MM.1S (cell line): ENCODE measurements around the gene CPAMD8.

Source experiments
- DNase-seq: peaks from one replicate; pipeline ENCODE4 v3.0.0-alpha.2; 2015
- H2AFZ ChIP-seq: fragments of 300-600 bp; sonication (generic); 2 replicates; pipeline ENCODE4 v1.6.0; 2016; ENCODE audit warnings: antibody characterized with exemption, low read length
- H3F3A ChIP-seq: fragments of 300-600 bp; sonication (generic); 2 replicates; pipeline ENCODE4 v1.6.1; 2016; ENCODE audit warnings: mild to moderate bottlenecking, antibody characterized with exemption, low read length, moderate library complexity, mixed read lengths; ENCODE audit not compliant: insufficient read depth
- H3K27ac ChIP-seq: fragments of 300-600 bp; sonication (generic); 2 replicates; pipeline ENCODE4 v1.5.1; 2016; ENCODE audit warnings: mild to moderate bottlenecking, low read length
- H3K27me3 ChIP-seq: fragments of 300-600 bp; sonication (generic); replicated peaks from 2 replicates; pipeline ENCODE4 v1.6.0; 2016; ENCODE audit warnings: low read length; ENCODE audit not compliant: insufficient read depth
- H3K36me3 ChIP-seq: fragments of 300-600 bp; sonication (generic); replicated peaks from 2 replicates; pipeline ENCODE4 v1.6.1; 2016; ENCODE audit warnings: mild to moderate bottlenecking, low read length, mixed read lengths; ENCODE audit not compliant: insufficient read depth
- H3K4me1 ChIP-seq: fragments of 300-600 bp; sonication (generic); 2 replicates; pipeline ENCODE4 v1.6.1; 2016; ENCODE audit warnings: low read length, mixed read lengths
- H3K4me2 ChIP-seq: fragments of 300-600 bp; sonication (generic); 2 replicates; pipeline ENCODE4 v1.6.0; 2016; ENCODE audit warnings: low read depth, low read length
- H3K4me3 ChIP-seq: fragments of 300-600 bp; sonication (generic); 2 replicates; pipeline ENCODE4 v1.5.1; 2016; ENCODE audit warnings: low read length, mixed read lengths
- H3K79me2 ChIP-seq: fragments of 300-600 bp; sonication (generic); 2 replicates; pipeline ENCODE4 v1.6.1; 2016; ENCODE audit warnings: mixed run types, low read length, mixed read lengths
- H3K9ac ChIP-seq: fragments of 300-600 bp; sonication (generic); 2 replicates; pipeline ENCODE4 v1.6.1; 2016; ENCODE audit warnings: low read length, mixed read lengths
- H3K9me2 ChIP-seq: fragments of 300-600 bp; sonication (generic); replicated peaks from 2 replicates; pipeline ENCODE4 v1.6.1; 2016; ENCODE audit warnings: mild to moderate bottlenecking, low read length, mixed read lengths; ENCODE audit not compliant: insufficient read depth
- H3K9me3 ChIP-seq: fragments of 300-600 bp; sonication (generic); replicated peaks from 2 replicates; pipeline ENCODE4 v1.6.1; 2016; ENCODE audit warnings: mild to moderate bottlenecking, low read length, mixed read lengths; ENCODE audit not compliant: insufficient read depth
- H4K20me1 ChIP-seq: fragments of 300-600 bp; sonication (generic); 2 replicates; pipeline ENCODE4 v1.6.1; 2016; ENCODE audit warnings: mild to moderate bottlenecking, low read length, moderate library complexity, mixed read lengths; ENCODE audit not compliant: insufficient read depth
- CTCF ChIP-seq: fragments of 300-600 bp; sonication (generic); IDR thresholded peaks from 2 replicates; pipeline ENCODE4 v1.5.1; 2016; ENCODE audit warnings: antibody characterized with exemption, low read length, mixed read lengths
- EZH2 ChIP-seq: fragments of 300-600 bp; sonication (generic); optimal IDR thresholded peaks from 2 replicates; pipeline ENCODE3; 2017; ENCODE audit warnings: low read depth, mild to moderate bottlenecking, antibody characterized with exemption, low read length, mixed read lengths
- EZH2phosphoT487 ChIP-seq: fragments of 300-600 bp; sonication (generic); IDR thresholded peaks from 2 replicates; pipeline ENCODE4 v1.6.1; 2018; ENCODE audit warnings: antibody characterized with exemption, low read length

The CPAMD8 gene

GRCh38 chr19:16853066-16853465, 173.5 kb downstream of the CPAMD8 start:
- Histone ChIP-seq H3K4me3 (no peak overlapping the region), H3K9ac (no peak overlapping the region), H4K20me1 (no peaks in the 10 kb centered on the region), H3K27ac (no peak overlapping the region), H3K9me3 (no peaks in the 10 kb centered on the region), H3K9me2 (no peaks in the 10 kb centered on the region), H3K4me2 (no peak overlapping the region), H3K27me3 (no peaks in the 10 kb centered on the region), H2AFZ (no peak overlapping the region), H3K36me3 (no peaks in the 10 kb centered on the region), H3K79me2 (no peaks in the 10 kb centered on the region), H3K4me1 (no peaks in the 10 kb centered on the region), H3F3A (no peaks in the 10 kb centered on the region)
- TF ChIP-seq CTCF, result no peak
- TF ChIP-seq EZH2phosphoT487, result no peak
- no peak for TF ChIP-seq EZH2
- no peak for DNase-seq

- TF ChIP-seq EZH2 (no peak), CTCF (no peak), EZH2phosphoT487 (no peak)
- Histone ChIP-seq H3K9me2 (no peaks in the 10 kb centered on the region), H3K36me3 (no peaks in the 10 kb centered on the region), H3K9me3 (no peaks in the 10 kb centered on the region), H2AFZ (no peak overlapping the region), H3K4me3 (no peak overlapping the region), H3K4me1 (no peaks in the 10 kb centered on the region), H3F3A (no peaks in the 10 kb centered on the region), H4K20me1 (no peaks in the 10 kb centered on the region), H3K4me2 (no peak overlapping the region), H3K79me2 (no peaks in the 10 kb centered on the region), H3K27ac (no peak overlapping the region), H3K9ac (no peak overlapping the region), H3K27me3 (no peaks in the 10 kb centered on the region)
- no peak for DNase-seq
These were observed 175.4 kb downstream of the CPAMD8 start for GRCh38 chr19:16851031-16851712.

GRCh38 chr19:16850133-16850532, 176.5 kb downstream of the CPAMD8 start:
- Histone ChIP-seq H2AFZ (no peak overlapping the region), H3K9me2 (no peaks in the 10 kb centered on the region), H3K79me2 (no peaks in the 10 kb centered on the region), H3K4me1 (no peaks in the 10 kb centered on the region), H4K20me1 (no peaks in the 10 kb centered on the region), H3K9me3 (no peaks in the 10 kb centered on the region), H3K27ac (no peak overlapping the region), H3K9ac (no peak overlapping the region), H3F3A (no peaks in the 10 kb centered on the region), H3K27me3 (no peaks in the 10 kb centered on the region), H3K36me3 (no peaks in the 10 kb centered on the region), H3K4me3 (no peak overlapping the region), H3K4me2 (no peak overlapping the region)
- no peak for DNase-seq
- TF ChIP-seq EZH2 (no peak), CTCF (no peak), EZH2phosphoT487 (no peak)
